GM12878 (cell line): Measurements from ENCODE around the gene PAX6. TPM values are rescaled to one million over a fixed set of nuclear protein-coding genes. Genes with fewer than 3 reads are reported as not detected.

Source experiments
- ATAC-seq: fragments of 200-7000 bp; cut with Tn5 transposase; 3 replicates; pipeline ENCODE4 v1.9.1; 2020; ENCODE audit warnings: mild to moderate bottlenecking, moderate library complexity
- BruUV-seq: library from RNA; stranded (reverse); fragments of 400-500 nt; replicated peaks from 2 replicates; lab custom pipeline; 2021; lab: Mats Ljungman, UMichigan
- CTCF ChIA-PET: fragments of 300-600 bp; sonication (Branson Sonifier 250); formaldehyde crosslinking; extraction: SDS; loops from one replicate; lab custom pipeline; 2021; ENCODE audit warnings: inconsistent platforms; lab: Yijun Ruan, JAX
- POLR2A ChIA-PET: fragments of 350-600 bp; formaldehyde crosslinking; extraction: SDS; loops from one replicate; lab custom pipeline; 2021; ENCODE audit warnings: inconsistent platforms; lab: Charles Lee
- RAD21 ChIA-PET: fragments of 300-600 bp; sonication (Branson Sonifier 250); formaldehyde crosslinking; loops from one replicate; lab custom pipeline; 2023; ENCODE audit warnings: antibody characterized with exemption; ENCODE audit not compliant: unreplicated experiment; lab: Charles Lee
- SMC1A ChIA-PET: fragments of 300-600 bp; sonication (Branson Sonifier 250); formaldehyde crosslinking; loops from one replicate; lab custom pipeline; 2023; ENCODE audit not compliant: unreplicated experiment, uncharacterized antibody; lab: Charles Lee
- DNase-seq: peaks from one replicate; pipeline ENCODE4 v3.0.0-alpha.2; 2011; ENCODE audit warnings: low read depth, low spot score
- FAIRE-seq: peaks from 3 replicates; lab custom pipeline; 2011; peaks lifted over from hg19 to GRCh38; lab: Jason Lieb, UNC
- H2AFZ ChIP-seq: 2 replicates; pipeline ENCODE4 v1.6.0; 2011; ENCODE audit warnings: low read depth, low read length, control low read depth; ENCODE audit not compliant: control insufficient read depth
- H3K27ac ChIP-seq: 2 replicates; pipeline ENCODE4 v1.5.1; 2011; ENCODE audit warnings: control low read depth; ENCODE audit not compliant: control insufficient read depth, insufficient read depth
- H3K27me3 ChIP-seq, 2 experiments: replicated peaks in 1 of 2; 2 replicates each; pipeline versions ENCODE4 v1.6.0 to v1.6.1; 2011; ENCODE audit warnings: low read length in 1 of 2; ENCODE audit not compliant: control insufficient read depth in 2 of 2, insufficient read depth in 2 of 2
- H3K36me3 ChIP-seq, 2 experiments: 2 replicates each; pipeline ENCODE4 v1.5.1; 2011; ENCODE audit warnings: low read length in 1 of 2; ENCODE audit not compliant: control insufficient read depth in 2 of 2, insufficient read depth in 2 of 2
- H3K4me1 ChIP-seq: 2 replicates; pipeline ENCODE4 v1.6.1; 2011; ENCODE audit warnings: mild to moderate bottlenecking, low read length, moderate library complexity, mixed read lengths; ENCODE audit not compliant: control insufficient read depth, insufficient read depth
- H3K4me2 ChIP-seq: 2 replicates; pipeline ENCODE4 v1.6.0; 2011; ENCODE audit warnings: control low read depth; ENCODE audit not compliant: control insufficient read depth, insufficient read depth
- H3K4me3 ChIP-seq: fragments of 200-600 bp; sonication (generic); 2 replicates; pipeline ENCODE4 v1.5.1; 2016
- H3K79me2 ChIP-seq: 2 replicates; pipeline ENCODE4 v1.6.0; 2011; ENCODE audit warnings: low read length; ENCODE audit not compliant: control insufficient read depth, insufficient read depth
- H3K9ac ChIP-seq: 2 replicates; pipeline ENCODE4 v1.8.0; 2011; ENCODE audit warnings: low read length, control low read depth, mixed read lengths; ENCODE audit not compliant: control insufficient read depth, insufficient read depth
- H3K9me3 ChIP-seq: replicated peaks from 3 replicates; pipeline ENCODE4 v1.5.1; 2011; ENCODE audit warnings: mild to moderate bottlenecking, low read length; ENCODE audit not compliant: control insufficient read depth, insufficient read depth
- H4K20me1 ChIP-seq: 2 replicates; pipeline ENCODE4 v1.6.0; 2011; ENCODE audit not compliant: control insufficient read depth, insufficient read depth
- BHLHE40 ChIP-seq, 2 experiments: fragments of 450-650 bp in 1 of 2; IDR thresholded peaks; 2 replicates each; pipeline ENCODE4 v1.6.1; 2011 to 2017; ENCODE audit warnings: low read depth in 2 of 2, borderline replicate concordance in 1 of 2, improper control_type of control experiment in 1 of 2, low read length in 1 of 2, mild to moderate bottlenecking in 1 of 2
- DPF2 ChIP-seq: fragments of 450-650 bp; IDR thresholded peaks from 2 replicates; pipeline ENCODE4 v1.6.1; 2017; ENCODE audit warnings: mild to moderate bottlenecking
- EED ChIP-seq: sonication (generic); IDR thresholded peaks from 2 replicates; pipeline ENCODE4 v1.6.1; 2016; ENCODE audit warnings: antibody characterized with exemption, low read depth
- JUNB ChIP-seq: IDR thresholded peaks from 2 replicates; pipeline ENCODE4 v1.6.1; 2016; ENCODE audit warnings: antibody characterized with exemption, mild to moderate bottlenecking
- MTA3 ChIP-seq: IDR thresholded peaks from 2 replicates; pipeline ENCODE4 v1.6.1; 2012; ENCODE audit warnings: low read length, inconsistent platforms, borderline replicate concordance
- MYC ChIP-seq: IDR thresholded peaks from 2 replicates; pipeline ENCODE4 v1.6.1; 2011; ENCODE audit warnings: mild to moderate bottlenecking, low read length, moderate library complexity, inconsistent platforms; ENCODE audit not compliant: insufficient read depth, insufficient replicate concordance, insufficient read length, severe bottlenecking
- NFIC ChIP-seq: IDR thresholded peaks from 2 replicates; pipeline ENCODE4 v1.6.1; 2012; ENCODE audit warnings: low read depth, mild to moderate bottlenecking, inconsistent platforms, low read length, moderate library complexity
- PAX8 ChIP-seq: fragments of 450-650 bp; IDR thresholded peaks from 2 replicates; pipeline ENCODE4 v1.6.1; 2017; ENCODE audit warnings: mild to moderate bottlenecking, moderate library complexity
- RUNX3 ChIP-seq: IDR thresholded peaks from 2 replicates; pipeline ENCODE4 v1.6.1; 2012; ENCODE audit warnings: low read length, inconsistent platforms
- SUZ12 ChIP-seq: fragments of 200-600 bp; sonication (generic); IDR thresholded peaks from one replicate; pipeline ENCODE4 v1.6.1; 2018; ENCODE audit warnings: antibody characterized with exemption, mild to moderate bottlenecking; ENCODE audit not compliant: unreplicated experiment
- TCF12 ChIP-seq: IDR thresholded peaks from 2 replicates; pipeline ENCODE4 v1.6.1; 2011; ENCODE audit warnings: low read depth, mild to moderate bottlenecking, low read length
- ZNF217 ChIP-seq: fragments of 450-650 bp; IDR thresholded peaks from 2 replicates; pipeline ENCODE4 v1.6.1; 2017; ENCODE audit warnings: antibody characterized with exemption, mild to moderate bottlenecking
- ZZZ3 ChIP-seq: IDR thresholded peaks from 2 replicates; pipeline ENCODE4 v1.6.1; 2011; ENCODE audit warnings: low read depth; ENCODE audit not compliant: control insufficient read depth, insufficient read length
- WGBS: methylation state at CpG from one replicate; pipeline ENCODE4 v1.1.6; 2016; ENCODE audit warnings: low lambda C conversion rate; ENCODE audit not compliant: insufficient replicate concordance, insufficient coverage; ENCODE audit errors: missing lambda C conversion rate; 5-methylcytosine and 5-hydroxymethylcytosine counted together
- in situ Hi-C: fragments of 300-500 bp; cut with MboI; formaldehyde crosslinking; loops from 9 replicates; pipeline ENCODE4 v1.14.3; 2018; ENCODE audit warnings: mixed read lengths
- intact Hi-C: fragments of 100-400 bp; cut with micrococcal nuclease; formaldehyde crosslinking; loops from one replicate; pipeline ENCODE4 v1.14.2; 2022; ENCODE audit not compliant: unreplicated experiment
- polyA plus RNA-seq, 11 experiments: library from polyadenylated mRNA; depleted of rRNA in 4 of 11; unstranded in 6 of 11; stranded (reverse) in 5 of 11; fragments of >200 nt; fragmentation: Nextera tagmentation in 4 of 11; fragmentation: Illumina TruSeq in 1 of 11; extraction: Ambion mirVana in 4 of 11; extraction: Trizol in 1 of 11; gene quantifications; 1 replicate in 1 of 11; 2 replicates in 10 of 11; pipeline versions ENCODE4 v1.2.1 to v1.2.3, GENCODE V29; 2011 to 2016; ENCODE audit warnings: inconsistent platforms in 2 of 11, missing spikeins in 2 of 11, low read depth in 1 of 11
- total RNA-seq, 4 experiments: library from RNA; depleted of rRNA in 3 of 4; stranded (reverse); fragments of >200 nt in 3 of 4; fragmentation: Illumina TruSeq in 1 of 4; extraction: Trizol in 1 of 4; gene quantifications; 2 replicates each; pipeline versions ENCODE4 v1.2.1 to v1.2.3, GENCODE V29; 2013 to 2021
- TF ChIP-seq, protein P1 (sequence below): fragments of 450-650 bp; formaldehyde crosslinking; IDR thresholded peaks from 2 replicates; pipeline ENCODE4 v1.4.0; 2022; ENCODE audit warnings: mild to moderate bottlenecking, moderate library complexity

Gene PAX6
- total and polyA plus RNA-seq, 10 of the 15 experiments (the other 5 are each of a cell fraction or from before 2014, with no cell fraction given): 0.06 to 0.26 (median 0.10) TPM; not detected in 3

DNA sequence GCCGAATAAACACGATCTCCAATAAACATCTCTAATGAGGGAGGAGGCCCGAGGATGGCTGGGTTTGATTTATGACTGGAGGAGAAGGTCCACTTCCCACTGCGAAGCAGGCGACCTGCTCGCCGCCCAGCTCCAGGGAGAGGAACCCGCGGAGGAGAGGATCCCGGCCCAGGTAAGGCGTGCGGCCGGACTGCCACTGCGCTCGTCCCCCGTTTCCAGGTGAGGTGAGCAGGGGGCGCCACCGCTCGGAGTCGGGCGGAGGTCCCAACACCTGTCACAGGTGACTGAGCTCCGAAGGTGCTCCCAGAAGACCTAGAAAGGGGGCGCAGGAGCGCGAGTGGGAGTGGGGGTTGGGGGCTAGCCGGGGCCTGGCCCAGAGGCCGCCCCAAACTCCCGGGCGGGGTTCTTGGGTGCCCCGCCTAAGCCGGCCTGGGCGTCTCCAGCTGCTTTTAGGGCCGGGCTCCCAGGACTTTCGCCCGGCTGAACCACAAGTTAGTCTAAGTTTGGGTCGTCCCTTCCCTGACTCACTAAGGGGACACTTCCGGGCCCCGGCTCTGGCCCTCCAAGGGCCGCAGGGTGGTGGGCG lies 5.4 kb upstream of the PAX6 start:
- Histone ChIP-seq H3K79me2 (no peaks in the 10 kb centered on the region), H3K27ac (no peak overlapping the region), H3K4me2 (peak overlapping the region; percentile 62), H3K4me3 (peak overlapping the region; percentile 24; the same call in 1 of the 2 replicates), H3K27me3 (peaks cover 25 to 62% of the 10 kb centered on the region in 2 experiments), H3K4me1 (peaks cover 6% of the 10 kb centered on the region; the same call in 1 of the 2 replicates), H3K36me3 (no peaks in the 10 kb centered on the region), H2AFZ (no peak overlapping the region), H4K20me1 (peaks cover 3% of the 10 kb centered on the region; the same call in 1 of the 2 replicates), H3K9me3 (no peaks in the 10 kb centered on the region; the same call in 2 of the 3 replicates), H3K9ac (no peak overlapping the region)
- BruUV-seq: no TSS peak
- CTCF ChIA-PET: no interaction called here
- intact Hi-C loops (no loop called here), in situ Hi-C loops (no loop called here)
- FAIRE-seq (no peak), DNase-seq (no peak), ATAC-seq (no peak)
- 81% methylated on average over 31 of the region's 40 CpGs for WGBS
- RAD21 ChIA-PET: no interaction called here
- SMC1A ChIA-PET: interaction anchor here (1.5 kb wide), 1 partner anchor 142 kb away, joined by 3 read pairs; no protein-coding TSS in a partner anchor
- TF ChIP-seq ZZZ3 (no peak), SUZ12 (peak; percentile 49), EED (no peak), DPF2 (no peak), PAX8 (no peak)
- POLR2A ChIA-PET: no interaction called here

DNA sequence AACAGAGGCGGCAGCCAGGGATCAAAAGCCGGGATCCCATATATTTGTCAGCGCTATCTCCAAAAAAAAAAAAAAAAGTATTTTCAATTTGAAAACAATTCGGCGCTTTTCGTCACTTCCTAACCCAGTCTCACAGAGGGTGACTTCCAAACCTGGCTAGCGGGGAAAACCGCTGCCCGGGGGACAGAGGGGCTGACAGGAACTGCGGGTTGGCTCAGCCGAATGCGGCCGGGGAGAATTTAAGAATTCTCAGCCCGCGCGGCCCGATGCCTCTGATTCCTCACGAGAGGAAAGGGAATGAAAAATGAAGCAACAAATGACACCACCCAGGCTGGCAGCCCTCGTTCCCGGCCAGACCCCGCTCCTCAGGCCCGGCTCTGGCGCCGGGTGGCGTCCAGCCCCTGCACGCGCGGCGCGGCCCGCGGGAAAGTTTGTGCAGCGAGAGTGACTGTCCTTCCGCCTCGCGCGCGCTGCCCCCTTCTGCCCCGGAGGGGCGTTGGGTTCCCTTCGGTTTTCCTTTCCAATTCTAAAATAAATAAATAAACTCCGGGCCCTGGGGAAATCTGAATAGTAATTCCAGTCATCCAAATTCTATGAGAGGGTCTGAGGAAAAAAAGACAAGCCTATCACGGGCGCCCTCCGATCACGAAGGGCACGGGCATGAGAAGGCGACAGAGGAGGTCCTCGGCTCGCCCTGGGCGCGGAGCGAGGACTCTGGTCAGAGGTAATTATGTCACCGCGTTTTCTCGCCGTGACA lies 4.8 kb upstream of the PAX6 start:
- ATAC-seq (no peak), FAIRE-seq (no peak), DNase-seq (no peak)
- Histone ChIP-seq H3K4me2 (peak overlapping the region; percentile 64; the same call in 1 of the 2 replicates), H3K79me2 (no peaks in the 10 kb centered on the region), H3K27ac (no peak overlapping the region), H3K4me3 (no peak overlapping the region; the same call in 1 of the 2 replicates), H2AFZ (no peak overlapping the region), H3K9me3 (no peaks in the 10 kb centered on the region; the same call in 2 of the 3 replicates), H3K9ac (no peak overlapping the region), H3K27me3 (peaks cover 27 to 58% of the 10 kb centered on the region in 2 experiments), H3K4me1 (peaks cover 11% of the 10 kb centered on the region; the same call in 1 of the 2 replicates), H4K20me1 (peaks cover 3% of the 10 kb centered on the region; the same call in 1 of the 2 replicates), H3K36me3 (no peaks in the 10 kb centered on the region)
- RAD21 ChIA-PET: no interaction called here
- CTCF ChIA-PET: no interaction called here
- SMC1A ChIA-PET: interaction anchor here (1.5 kb wide), 1 partner anchor 142 kb away, joined by 3 read pairs; no protein-coding TSS in a partner anchor
- BruUV-seq: no TSS peak
- in situ Hi-C loops (no loop called here), intact Hi-C loops (no loop called here)
- WGBS: 39% methylated on average over 57 of the region's 57 CpGs
- POLR2A ChIA-PET: no interaction called here
- TF ChIP-seq BHLHE40 (IDR thresholded peaks at IDR 0.05; ENCODE audit: borderline replicate concordance in 1 of 2, low read depth in 2 of 2, low read length in 1 of 2) (no peak), NFIC (no peak), ZNF217 (no peak), JUNB (no peak), MTA3 (no peak), TCF12 (no peak), MYC (no peak), RUNX3 (no peak)
- TF ChIP-seq, protein P1, sequence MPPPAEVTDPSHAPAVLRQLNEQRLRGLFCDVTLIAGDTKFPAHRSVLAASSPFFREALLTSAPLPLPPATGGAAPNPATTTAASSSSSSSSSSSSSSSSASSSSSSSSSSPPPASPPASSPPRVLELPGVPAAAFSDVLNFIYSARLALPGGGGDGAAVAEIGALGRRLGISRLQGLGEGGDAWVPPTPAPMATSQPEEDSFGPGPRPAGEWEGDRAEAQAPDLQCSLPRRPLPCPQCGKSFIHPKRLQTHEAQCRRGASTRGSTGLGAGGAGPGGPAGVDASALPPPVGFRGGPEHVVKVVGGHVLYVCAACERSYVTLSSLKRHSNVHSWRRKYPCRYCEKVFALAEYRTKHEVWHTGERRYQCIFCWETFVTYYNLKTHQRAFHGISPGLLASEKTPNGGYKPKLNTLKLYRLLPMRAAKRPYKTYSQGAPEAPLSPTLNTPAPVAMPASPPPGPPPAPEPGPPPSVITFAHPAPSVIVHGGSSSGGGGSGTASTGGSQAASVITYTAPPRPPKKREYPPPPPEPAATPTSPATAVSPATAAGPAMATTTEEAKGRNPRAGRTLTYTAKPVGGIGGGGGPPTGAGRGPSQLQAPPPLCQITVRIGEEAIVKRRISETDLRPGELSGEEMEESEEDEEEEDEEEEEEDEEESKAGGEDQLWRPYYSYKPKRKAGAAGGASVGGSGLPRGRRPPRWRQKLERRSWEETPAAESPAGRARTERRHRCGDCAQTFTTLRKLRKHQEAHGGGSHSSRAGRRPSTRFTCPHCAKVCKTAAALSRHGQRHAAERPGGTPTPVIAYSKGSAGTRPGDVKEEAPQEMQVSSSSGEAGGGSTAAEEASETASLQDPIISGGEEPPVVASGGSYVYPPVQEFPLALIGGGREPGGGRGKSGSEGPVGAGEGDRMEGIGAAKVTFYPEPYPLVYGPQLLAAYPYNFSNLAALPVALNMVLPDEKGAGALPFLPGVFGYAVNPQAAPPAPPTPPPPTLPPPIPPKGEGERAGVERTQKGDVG (CRISPR knock-in tag): no peak
